T-helper 1 cell (primary cell): ENCODE data around the gene IRAK3.
"Not testable (repeated sequence)": the region's sequence is repeated elsewhere in the genome, so short reads cannot be mapped to it uniquely, and the experiment has no call there.

Source experiments
- DNase-seq, 5 donors: peaks; one replicate each; pipeline ENCODE4 v3.0.0-alpha.2; 2012 to 2020

Gene IRAK3

DNA sequence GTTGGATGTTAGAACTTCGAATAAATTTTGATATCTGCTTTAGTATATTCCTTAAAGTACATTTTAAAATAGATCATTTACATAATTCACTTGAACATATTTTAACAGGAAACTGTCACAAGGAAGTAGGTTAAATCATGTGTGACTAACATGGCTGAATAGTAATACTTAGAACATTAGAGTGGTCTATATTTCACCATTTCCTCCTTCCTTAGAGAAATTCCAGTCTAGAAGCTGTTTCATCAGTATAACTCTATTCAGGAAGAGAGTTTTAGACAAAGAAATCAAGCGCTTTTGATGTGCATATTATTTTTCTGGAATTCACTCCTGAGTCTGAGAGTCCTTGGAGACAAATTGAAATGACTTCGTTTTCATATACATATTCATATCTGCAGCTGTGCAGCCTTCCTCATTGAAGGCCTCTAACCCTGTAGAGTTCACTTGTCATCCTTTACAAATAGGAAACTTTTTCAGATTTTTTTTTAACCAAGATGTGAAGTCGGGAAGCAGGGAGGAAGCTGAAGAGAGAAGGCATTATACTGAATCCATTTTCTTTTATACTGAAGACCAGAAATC is 28.4 kb downstream of the IRAK3 start:
- DNase-seq = no peak

- no peak for DNase-seq
Measured at GRCh38 chr12:66228462-66228861, 39.4 kb downstream of the IRAK3 start.

- no peak for DNase-seq
Measured at GRCh38 chr12:66232263-66232662, 43.2 kb downstream of the IRAK3 start.

GRCh38 chr12:66234037-66234693 is 45.2 kb downstream of the IRAK3 start:
- DNase-seq = peak in 2 of 5 donors; percentile 3 to 31

DNA sequence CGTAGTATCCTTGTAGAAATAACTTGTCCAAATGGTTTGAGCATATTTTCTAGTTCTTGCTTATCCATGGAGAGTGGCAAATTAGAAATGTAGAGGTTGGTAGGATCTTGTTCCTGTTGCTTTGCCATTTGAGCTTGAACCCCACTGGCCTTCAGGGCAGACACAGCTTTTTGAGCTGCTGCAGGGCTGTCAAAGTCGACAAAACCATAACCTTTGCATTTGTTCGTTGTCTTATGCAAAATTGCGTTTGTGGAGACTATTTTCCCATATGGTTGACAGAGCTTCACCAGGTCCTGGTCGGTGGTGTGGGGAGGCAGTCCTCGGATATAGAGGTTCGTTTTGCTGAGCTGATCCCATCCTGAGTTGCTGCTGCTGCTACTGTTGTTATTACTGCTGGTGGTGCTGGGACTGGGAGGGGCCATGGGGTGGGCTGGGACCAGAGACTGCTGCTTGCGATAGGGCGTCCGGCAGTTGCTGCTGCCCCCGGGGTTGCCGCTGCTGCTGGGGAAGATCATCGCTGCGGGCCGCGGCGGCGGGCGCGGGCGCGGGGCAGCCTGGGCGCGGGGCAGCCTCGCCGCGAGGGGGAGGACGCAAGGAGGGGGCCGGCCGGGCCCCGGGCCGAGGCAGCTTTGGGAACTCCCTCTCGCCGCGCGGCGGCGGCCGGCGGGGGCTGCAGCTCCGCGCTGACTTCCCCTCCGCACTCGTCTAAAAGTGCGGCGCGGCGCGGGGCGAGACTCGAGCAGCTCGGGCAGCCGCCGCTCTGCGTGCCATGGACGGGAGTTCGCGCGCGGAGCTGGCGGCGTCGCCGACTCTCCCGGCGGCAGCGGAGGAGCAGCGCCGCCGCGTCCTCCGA is 46.0 kb downstream of the IRAK3 start:
- DNase-seq = peak; percentile 5 to 50 (median 11)

GRCh38 chr12:66235626-66236281 is 46.7 kb downstream of the IRAK3 start:
- peak in 1 of 5 donors; percentile 2 for DNase-seq

DNA sequence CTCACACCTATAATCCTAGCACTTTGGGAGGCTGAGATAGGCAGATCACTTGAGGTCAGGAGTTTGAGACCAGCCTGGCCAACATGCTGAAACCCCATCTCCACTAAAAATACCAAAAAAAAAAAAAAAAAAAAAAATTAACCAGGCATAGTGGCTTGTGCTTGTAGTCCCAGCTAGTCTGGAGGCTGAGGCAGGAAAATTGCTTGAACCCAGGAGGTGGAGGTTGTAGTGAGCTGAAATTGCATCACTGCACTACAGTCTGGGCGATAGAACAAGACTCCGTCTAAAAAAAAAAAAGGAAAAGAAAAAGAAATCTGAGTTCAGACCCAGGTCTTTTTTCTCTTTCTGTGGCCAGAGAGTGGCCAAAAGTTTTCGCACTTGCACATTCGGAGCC is 47.3 kb downstream of the IRAK3 start:
- DNase-seq = not testable (repeated sequence)

GRCh38 chr12:66236969-66237368 is 48.0 kb downstream of the IRAK3 start:
- DNase-seq = no peak

DNA sequence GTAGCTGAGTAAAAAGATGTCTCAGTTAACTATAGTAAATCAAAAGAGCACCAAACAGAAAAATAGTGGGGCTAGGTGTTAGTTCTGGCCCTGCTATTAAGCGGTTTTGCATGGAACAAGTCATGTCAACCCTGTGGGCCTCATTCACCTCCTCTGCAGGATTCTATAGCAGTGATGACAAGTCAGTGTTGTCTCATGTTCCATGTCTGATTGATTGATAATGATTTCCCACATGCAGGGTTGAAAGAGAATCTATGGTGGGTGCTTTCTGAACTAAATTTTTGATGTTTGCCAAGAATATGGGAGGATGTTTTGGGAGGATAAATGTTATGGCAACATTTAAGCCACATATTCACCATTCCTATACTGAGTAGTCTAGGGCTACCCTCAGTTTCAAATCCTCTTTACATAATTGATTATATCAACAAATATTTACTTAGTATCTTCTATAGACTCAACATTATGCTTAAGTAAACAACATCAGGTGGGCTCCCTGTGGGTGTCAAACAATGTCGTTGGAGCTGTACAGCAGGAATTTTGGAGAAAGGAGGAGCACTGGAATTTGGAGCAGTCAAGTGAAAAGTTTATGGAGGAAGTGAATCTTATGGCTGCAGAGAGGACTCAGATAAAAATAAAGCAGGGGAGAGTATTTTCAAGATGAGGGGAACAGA is 48.6 kb downstream of the IRAK3 start:
- DNase-seq = no peak

GRCh38 chr12:66239295-66239694 is 50.3 kb downstream of the IRAK3 start:
- no peak for DNase-seq

GRCh38 chr12:66240096-66240820 is 51.2 kb downstream of the IRAK3 start:
- no peak for DNase-seq

GRCh38 chr12:66241061-66242043 is 52.3 kb downstream of the IRAK3 start:
- no peak for DNase-seq

- no peak for DNase-seq
Measured at GRCh38 chr12:66242311-66242710, 53.3 kb downstream of the IRAK3 start.

- DNase-seq = no peak
Measured at GRCh38 chr12:66243911-66244310, 54.9 kb downstream of the IRAK3 start.

GRCh38 chr12:66244446-66244845 is 55.4 kb downstream of the IRAK3 start:
- DNase-seq = no peak

DNA sequence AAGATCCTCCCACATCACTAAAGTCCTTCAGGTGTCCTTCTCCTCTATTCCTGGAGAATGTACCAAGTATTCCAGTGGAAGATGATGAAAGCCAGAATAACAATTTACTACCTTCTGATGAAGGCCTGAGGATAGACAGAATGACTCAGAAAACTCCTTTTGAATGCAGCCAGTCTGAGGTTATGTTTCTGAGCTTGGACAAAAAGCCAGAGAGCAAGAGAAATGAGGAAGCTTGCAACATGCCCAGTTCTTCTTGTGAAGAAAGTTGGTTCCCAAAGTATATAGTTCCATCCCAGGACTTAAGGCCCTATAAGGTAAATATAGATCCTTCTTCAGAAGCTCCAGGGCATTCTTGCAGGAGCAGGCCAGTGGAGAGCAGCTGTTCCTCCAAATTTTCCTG is 58.7 kb downstream of the IRAK3 start:
- DNase-seq = no peak

DNA sequence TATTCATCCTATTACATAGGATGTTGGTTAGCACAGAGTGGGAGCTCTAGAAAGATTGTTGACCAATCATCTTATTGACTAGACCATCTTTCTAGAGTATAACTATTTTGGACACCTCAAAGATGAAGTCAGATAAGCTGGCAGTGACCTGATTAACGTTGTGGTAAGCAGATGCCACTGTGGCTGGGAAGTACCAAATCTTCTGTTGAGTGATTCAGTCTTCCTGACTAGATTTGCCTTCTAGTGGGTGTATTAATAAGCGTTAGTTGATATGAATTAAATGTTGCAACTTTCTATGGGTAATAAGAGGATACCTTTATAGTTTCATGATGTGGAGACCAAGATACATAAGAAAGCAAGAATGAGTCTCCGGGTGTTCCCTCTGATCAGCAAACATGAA is 62.0 kb downstream of the IRAK3 start:
- no peak for DNase-seq

GRCh38 chr12:66252771-66253170 is 63.8 kb downstream of the IRAK3 start:
- DNase-seq = no peak

GRCh38 chr12:66255737-66256136 is 66.7 kb downstream of the IRAK3 start:
- no peak for DNase-seq

- no peak for DNase-seq
Measured at GRCh38 chr12:66258011-66258410, 69.0 kb downstream of the IRAK3 start.

DNA sequence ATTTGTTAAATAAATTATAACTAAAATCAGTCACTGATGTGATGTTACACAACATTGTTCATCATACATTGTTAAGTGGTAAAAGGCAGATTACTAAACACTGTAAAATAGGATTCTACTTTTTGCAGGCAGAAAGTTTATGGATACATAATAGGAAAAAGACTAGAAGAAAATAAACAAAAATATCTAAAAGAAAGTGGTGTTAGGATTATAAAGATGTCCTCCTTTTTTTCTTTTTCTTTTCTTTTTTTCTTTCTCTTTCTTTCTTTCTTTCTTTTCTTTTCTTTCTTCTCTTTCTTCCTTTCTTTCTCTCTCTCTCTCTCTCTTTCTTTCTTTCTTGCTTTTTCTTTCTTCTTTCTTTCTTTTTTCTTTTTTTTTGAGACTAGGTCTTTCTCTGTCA is 73.7 kb downstream of the IRAK3 start:
- DNase-seq = no peak
